Stimulated activated CD8-positive, alpha-beta memory T cell treated with anti-CD3 and anti-CD28 coated beads, Interleukin-12 subunit alpha, Interleukin-12 subunit beta, amount 100 ng/mL, for 4 hours (primary cell): ENCODE measurements around the gene CLDN24.

Experiments
- DNase-seq: peaks from one replicate; pipeline ENCODE4 v3.0.0-alpha.2; 2020; ENCODE audit warnings: low read depth

The CLDN24 gene

GRCh38 chr4:183321079-183321478 lies 1.1 kb downstream of the CLDN24 start:
- no peak for DNase-seq

GRCh38 chr4:183320211-183321059 lies 1.8 kb downstream of the CLDN24 start, which contains the start of gene CLDN22:
Gene CLDN22 (minus strand): TSS chr4:183320276. CDS start chr4:183320218, 58 bp downstream.
- DNase-seq, result no peak

- DNase-seq, result no peak
Measured at GRCh38 chr4:183318656-183319055, 3.6 kb downstream of the CLDN24 start.

- no peak for DNase-seq
Measured at GRCh38 chr4:183314806-183315205, 7.4 kb downstream of the CLDN24 start.

- no peak for DNase-seq
Measured at GRCh38 chr4:183314336-183314735, 7.9 kb downstream of the CLDN24 start.

- no peak for DNase-seq
Measured at GRCh38 chr4:183312841-183313240, 9.4 kb downstream of the CLDN24 start.

GRCh38 chr4:183306811-183307210 lies 15.4 kb downstream of the CLDN24 start:
- no peak for DNase-seq

GRCh38 chr4:183304538-183304937 lies 17.7 kb downstream of the CLDN24 start:
- no peak for DNase-seq

- no peak for DNase-seq
Measured at GRCh38 chr4:183304067-183304466, 18.2 kb downstream of the CLDN24 start.

GRCh38 chr4:183303301-183303700 lies 18.9 kb downstream of the CLDN24 start:
- no peak for DNase-seq

GRCh38 chr4:183300655-183301054 lies 21.6 kb downstream of the CLDN24 start:
- no peak for DNase-seq

GRCh38 chr4:183300070-183300469 lies 22.2 kb downstream of the CLDN24 start:
- DNase-seq, result no peak

- no peak for DNase-seq
Measured at GRCh38 chr4:183299464-183299863, 22.8 kb downstream of the CLDN24 start.

- no peak for DNase-seq
Measured at GRCh38 chr4:183297675-183298074, 24.6 kb downstream of the CLDN24 start.

- no peak for DNase-seq
Measured at GRCh38 chr4:183295711-183296110, 26.5 kb downstream of the CLDN24 start.

- no peak for DNase-seq
Measured at GRCh38 chr4:183291070-183291469, 31.2 kb downstream of the CLDN24 start.

- DNase-seq, result no peak
Measured at GRCh38 chr4:183289688-183290087, 32.5 kb downstream of the CLDN24 start.

- no peak for DNase-seq
Measured at GRCh38 chr4:183288955-183289354, 33.3 kb downstream of the CLDN24 start.

GRCh38 chr4:183287677-183288076 lies 34.5 kb downstream of the CLDN24 start:
- DNase-seq, result no peak

GRCh38 chr4:183287309-183287659 lies 34.9 kb downstream of the CLDN24 start:
- no peak for DNase-seq

GRCh38 chr4:183286590-183287308 lies 35.5 kb downstream of the CLDN24 start:
- no peak for DNase-seq

GRCh38 chr4:183285886-183286285 lies 36.3 kb downstream of the CLDN24 start:
- DNase-seq, result no peak

- DNase-seq, result no peak
Measured at GRCh38 chr4:183284965-183285364, 37.3 kb downstream of the CLDN24 start.
